SK-N-SH treated with all-trans-retinoic acid at 6 μM for 48 hours (cell line): ENCODE results near the gene CD22.

Experiments
- ATAC-seq: fragments of 200-7000 bp; cut with Tn5 transposase; 3 replicates; pipeline ENCODE4 v1.9.1; 2020; ENCODE audit warnings: mild to moderate bottlenecking, moderate library complexity
- ARNTL ChIP-seq: fragments of 450-650 bp; formaldehyde crosslinking; IDR thresholded peaks from 2 replicates; pipeline ENCODE4 v1.5.0; 2020; ENCODE audit warnings: low read depth, mild to moderate bottlenecking, moderate library complexity, borderline replicate concordance
- BACH2 ChIP-seq: fragments of 250-450 bp; sonication (Bioruptor Pico); IDR thresholded peaks from 2 replicates; pipeline ENCODE4 v1.9.0; 2021; ENCODE audit warnings: mild to moderate bottlenecking, borderline replicate concordance
- CREB5 ChIP-seq: fragments of 250-450 bp; sonication (Bioruptor Pico); IDR thresholded peaks from 2 replicates; pipeline ENCODE4 v1.5.1; 2020; ENCODE audit warnings: low read depth, mild to moderate bottlenecking, moderate library complexity
- CSDC2 ChIP-seq: fragments of 250-450 bp; sonication (Bioruptor Pico); IDR thresholded peaks from 2 replicates; pipeline ENCODE4 v1.5.0; 2020; ENCODE audit warnings: mild to moderate bottlenecking, moderate library complexity
- CSRNP3 ChIP-seq: fragments of 250-450 bp; sonication (Bioruptor Pico); IDR thresholded peaks from 2 replicates; pipeline ENCODE4 v1.5.1; 2021; ENCODE audit warnings: mild to moderate bottlenecking, moderate library complexity
- ESRRG ChIP-seq: fragments of 250-450 bp; sonication (Bioruptor Pico); IDR thresholded peaks from 2 replicates; pipeline ENCODE4 v1.6.1; 2021; ENCODE audit warnings: mild to moderate bottlenecking
- GLIS3 ChIP-seq: fragments of 250-450 bp; sonication (Bioruptor Pico); IDR thresholded peaks from 2 replicates; pipeline ENCODE4 v1.5.0; 2020; ENCODE audit warnings: mild to moderate bottlenecking, moderate library complexity
- ISL1 ChIP-seq: fragments of 250-450 bp; sonication (Bioruptor Pico); IDR thresholded peaks from 2 replicates; pipeline ENCODE4 v2.1.2; 2022; ENCODE audit warnings: mild to moderate bottlenecking, moderate library complexity
- OSR1 ChIP-seq: fragments of 250-450 bp; sonication (Bioruptor Pico); IDR thresholded peaks from 2 replicates; pipeline ENCODE4 v1.8.0; 2022; ENCODE audit warnings: moderate library complexity, mild to moderate bottlenecking, inconsistent platforms
- POU6F1 ChIP-seq: fragments of 250-450 bp; sonication (Bioruptor Pico); IDR thresholded peaks from 2 replicates; pipeline ENCODE4 v1.8.0; 2021; ENCODE audit warnings: low read depth, mild to moderate bottlenecking, moderate library complexity, borderline replicate concordance
- PPARA ChIP-seq: fragments of 250-450 bp; sonication (Bioruptor Pico); IDR thresholded peaks from 2 replicates; pipeline ENCODE4 v1.5.0; 2020; ENCODE audit warnings: mild to moderate bottlenecking, borderline replicate concordance
- RARB ChIP-seq: fragments of 250-450 bp; sonication (Bioruptor Pico); IDR thresholded peaks from 2 replicates; pipeline ENCODE4 v1.8.0; 2021; ENCODE audit warnings: mild to moderate bottlenecking, moderate library complexity
- SNAI2 ChIP-seq: fragments of 250-450 bp; sonication (Bioruptor Pico); IDR thresholded peaks from 2 replicates; pipeline ENCODE4 v1.5.0; 2020; ENCODE audit warnings: mild to moderate bottlenecking, moderate library complexity
- TCF4 ChIP-seq: fragments of 250-450 bp; sonication (Bioruptor Pico); IDR thresholded peaks from 2 replicates; pipeline ENCODE4 v1.8.0; 2021; ENCODE audit warnings: mild to moderate bottlenecking, moderate library complexity, borderline replicate concordance
- TOX ChIP-seq: fragments of 250-450 bp; sonication (Bioruptor Pico); IDR thresholded peaks from 2 replicates; pipeline ENCODE4 v1.8.0; 2021; ENCODE audit warnings: mild to moderate bottlenecking, moderate library complexity, borderline replicate concordance
- TSHZ2 ChIP-seq: fragments of 250-450 bp; sonication (Bioruptor Pico); IDR thresholded peaks from 2 replicates; pipeline ENCODE4 v1.5.0; 2020; ENCODE audit warnings: mild to moderate bottlenecking, moderate library complexity
- ZC3H10 ChIP-seq: fragments of 250-450 bp; sonication (Bioruptor Pico); IDR thresholded peaks from 2 replicates; pipeline ENCODE4 v1.5.1; 2021; ENCODE audit warnings: mild to moderate bottlenecking, moderate library complexity
- ZFP3 ChIP-seq: fragments of 250-450 bp; sonication (Bioruptor Pico); IDR thresholded peaks from 2 replicates; pipeline ENCODE4 v1.5.0; 2020; ENCODE audit warnings: mild to moderate bottlenecking, moderate library complexity
- ZFP30 ChIP-seq: fragments of 450-650 bp; formaldehyde crosslinking; IDR thresholded peaks from 2 replicates; pipeline ENCODE4 v1.5.0; 2022; ENCODE audit warnings: mild to moderate bottlenecking, moderate library complexity
- ZNF565 ChIP-seq: fragments of 450-650 bp; formaldehyde crosslinking; conservative IDR thresholded peaks from 2 replicates; pipeline ENCODE4 v1.5.0; 2020; ENCODE audit warnings: low read depth, mild to moderate bottlenecking, moderate library complexity
- ZNF8 ChIP-seq: fragments of 450-650 bp; formaldehyde crosslinking; IDR thresholded peaks from 2 replicates; pipeline ENCODE4 v1.5.0; 2020; ENCODE audit warnings: mild to moderate bottlenecking, moderate library complexity

CD22 gene

GRCh38 chr19:35299523-35300338 is 29.3 kb upstream of the CD22 start:
- TF ChIP-seq TSHZ2 (CRISPR knock-in tag) (no peak), GLIS3 (CRISPR knock-in tag) (no peak), ZNF565 (CRISPR knock-in tag) (no peak), RARB (no peak), TCF4 (CRISPR knock-in tag) (no peak)
- no peak for ATAC-seq

- ATAC-seq, result no peak
- TF ChIP-seq PPARA (CRISPR knock-in tag), result no peak
- no peak for TF ChIP-seq CREB5
- TF ChIP-seq ZFP3, result no peak
Measured at GRCh38 chr19:35300339-35300649, 28.7 kb upstream of the CD22 start.

GRCh38 chr19:35301961-35302360 is 27.0 kb upstream of the CD22 start:
- TF ChIP-seq ZC3H10, result no peak
- no peak for TF ChIP-seq GLIS3 (CRISPR knock-in tag)
- TF ChIP-seq BACH2 (CRISPR knock-in tag), result no peak
- no peak for TF ChIP-seq ARNTL (CRISPR knock-in tag)
- no peak for TF ChIP-seq CSRNP3 (CRISPR knock-in tag)
- TF ChIP-seq ISL1 (CRISPR knock-in tag), result no peak
- TF ChIP-seq SNAI2, result no peak
- TF ChIP-seq, all 23 proteins: peak for 0
- no peak for ATAC-seq

GRCh38 chr19:35302446-35302845 is 26.5 kb upstream of the CD22 start:
- ATAC-seq, result no peak
- TF ChIP-seq ISL1 (CRISPR knock-in tag) (no peak), ARNTL (CRISPR knock-in tag) (no peak), CSDC2 (no peak), ZNF8 (CRISPR knock-in tag) (no peak), RARB (no peak), ZFP30 (no peak), TOX (CRISPR knock-in tag) (no peak), GLIS3 (CRISPR knock-in tag) (no peak), PPARA (CRISPR knock-in tag) (no peak), POU6F1 (no peak), OSR1 (CRISPR knock-in tag) (no peak), CREB5 (no peak), ZC3H10 (no peak), ESRRG (CRISPR knock-in tag) (no peak), TSHZ2 (CRISPR knock-in tag) (no peak)
